Measurements from ENCODE around the gene CD86. TPM values are rescaled to one million over a fixed set of nuclear protein-coding genes. Genes with fewer than 3 reads are reported as not detected.
A peak's percentile ranks its signal among the peaks of the same experiment; 100 is the strongest.

CD86 gene, protein sequence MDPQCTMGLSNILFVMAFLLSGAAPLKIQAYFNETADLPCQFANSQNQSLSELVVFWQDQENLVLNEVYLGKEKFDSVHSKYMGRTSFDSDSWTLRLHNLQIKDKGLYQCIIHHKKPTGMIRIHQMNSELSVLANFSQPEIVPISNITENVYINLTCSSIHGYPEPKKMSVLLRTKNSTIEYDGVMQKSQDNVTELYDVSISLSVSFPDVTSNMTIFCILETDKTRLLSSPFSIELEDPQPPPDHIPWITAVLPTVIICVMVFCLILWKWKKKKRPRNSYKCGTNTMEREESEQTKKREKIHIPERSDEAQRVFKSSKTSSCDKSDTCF
- total RNA-seq: 1 to 10 TPM; 1.3 to 4.3 TPM
- 0 reads per million in 2 donors for total RNA-seq

DNA sequence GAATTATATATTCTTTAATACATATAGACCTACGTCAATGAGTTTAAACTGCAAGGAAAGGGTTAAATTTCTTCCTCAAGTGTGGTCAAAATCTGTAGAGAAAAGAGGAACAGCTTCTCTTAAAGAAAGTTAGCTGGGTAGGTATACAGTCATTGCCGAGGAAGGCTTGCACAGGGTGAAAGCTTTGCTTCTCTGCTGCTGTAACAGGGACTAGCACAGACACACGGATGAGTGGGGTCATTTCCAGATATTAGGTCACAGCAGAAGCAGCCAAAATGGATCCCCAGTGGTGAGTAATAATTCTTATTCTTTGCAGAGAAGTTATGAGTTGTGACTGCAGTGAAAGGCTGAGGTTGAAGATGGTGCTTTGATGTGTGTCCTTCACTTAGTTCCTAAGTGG is at the start of gene CD86:
Gene CD86, plus strand, starts transcription at position 148 of the 400 bp plus-strand sequence. Its CDS starts 128 bp downstream, at position 276.
- H3K36me3 Mint-ChIP-seq (ENCODE audit: low read depth): peaks cover 6% of the 10 kb centered on the region
- peak; percentile 50 for ATAC-seq
- H3K4me1 Mint-ChIP-seq: no peaks in the 10 kb centered on the region
- no peak within 1 kb of the TSS for H3K4me3 Mint-ChIP-seq
- H3K27ac Mint-ChIP-seq: no peak within 1 kb of the TSS
- H3K27me3 Mint-ChIP-seq: peaks cover 52% of the 10 kb centered on the region
- H3K9me3 ChIP-seq (ENCODE audit: control insufficient read depth, low read length, poor library complexity, severe bottlenecking): no peaks in the 10 kb centered on the region
- DNase-seq: no peak

- no peak for ATAC-seq
- DNase-seq: no peak
- Mint-ChIP-seq H3K4me3 (no peak overlapping the region), H3K4me1 (peaks cover 3% of the 10 kb centered on the region), H3K36me3 (ENCODE audit: low read depth) (peaks cover 6% of the 10 kb centered on the region), H3K27me3 (peaks cover 60% of the 10 kb centered on the region), H3K27ac (no peak overlapping the region)
- H3K9me3 ChIP-seq (ENCODE audit: control insufficient read depth, low read length, poor library complexity, severe bottlenecking): no peaks in the 10 kb centered on the region
Observed at GRCh38 chr3:122006267-122006666, 48.9 kb upstream of the CD86 start.

GRCh38 chr3:122008166-122008565 is 47.0 kb upstream of the CD86 start:
- no peak for ATAC-seq
- H3K36me3 Mint-ChIP-seq (ENCODE audit: low read depth): peaks cover 5% of the 10 kb centered on the region
- H3K9me3 ChIP-seq (ENCODE audit: control insufficient read depth, low read length, poor library complexity, severe bottlenecking): no peaks in the 10 kb centered on the region
- no peak for DNase-seq
- H3K4me1 Mint-ChIP-seq: peaks cover 3% of the 10 kb centered on the region
- no peak overlapping the region for H3K4me3 Mint-ChIP-seq
- no peak overlapping the region for H3K27ac Mint-ChIP-seq
- H3K27me3 Mint-ChIP-seq: peaks cover 50% of the 10 kb centered on the region

GRCh38 chr3:122010506-122010905 is 44.7 kb upstream of the CD86 start:
- peaks cover 3% of the 10 kb centered on the region for H3K4me1 Mint-ChIP-seq
- H3K9me3 ChIP-seq (ENCODE audit: control insufficient read depth, low read length, poor library complexity, severe bottlenecking): no peaks in the 10 kb centered on the region
- no peak overlapping the region for H3K4me3 Mint-ChIP-seq
- H3K27ac Mint-ChIP-seq: no peak overlapping the region
- peaks cover 5% of the 10 kb centered on the region for H3K36me3 Mint-ChIP-seq (ENCODE audit: low read depth)
- no peak for DNase-seq
- no peak for ATAC-seq
- peaks cover 28% of the 10 kb centered on the region for H3K27me3 Mint-ChIP-seq

DNA sequence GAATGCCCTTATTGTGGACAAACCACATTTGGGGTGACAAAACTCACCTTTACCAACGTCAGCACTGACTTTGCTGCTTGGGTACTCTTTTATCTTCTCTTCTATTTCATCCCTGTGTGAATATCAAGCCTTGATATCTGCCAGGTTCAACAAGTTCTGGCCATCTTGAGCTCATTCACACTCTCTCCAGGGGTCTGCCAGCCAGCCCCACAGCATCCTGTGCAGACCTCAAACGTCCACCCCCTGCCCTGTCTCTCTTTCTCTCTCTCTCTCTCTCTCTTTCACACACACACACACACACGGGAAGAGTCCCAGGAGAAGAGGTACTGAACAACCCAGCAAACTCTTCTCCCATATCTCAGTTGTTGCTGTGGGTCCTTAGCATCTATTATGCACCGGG is 43.8 kb upstream of the CD86 start:
- Mint-ChIP-seq H3K27ac (peak overlapping the region; percentile 56), H3K4me1 (peaks cover 3% of the 10 kb centered on the region), H3K27me3 (peaks cover 19% of the 10 kb centered on the region), H3K36me3 (ENCODE audit: low read depth) (peaks cover 5% of the 10 kb centered on the region), H3K4me3 (no peak overlapping the region)
- H3K9me3 ChIP-seq (ENCODE audit: control insufficient read depth, low read length, poor library complexity, severe bottlenecking): no peaks in the 10 kb centered on the region
- ATAC-seq: no peak
- DNase-seq: no peak

DNA sequence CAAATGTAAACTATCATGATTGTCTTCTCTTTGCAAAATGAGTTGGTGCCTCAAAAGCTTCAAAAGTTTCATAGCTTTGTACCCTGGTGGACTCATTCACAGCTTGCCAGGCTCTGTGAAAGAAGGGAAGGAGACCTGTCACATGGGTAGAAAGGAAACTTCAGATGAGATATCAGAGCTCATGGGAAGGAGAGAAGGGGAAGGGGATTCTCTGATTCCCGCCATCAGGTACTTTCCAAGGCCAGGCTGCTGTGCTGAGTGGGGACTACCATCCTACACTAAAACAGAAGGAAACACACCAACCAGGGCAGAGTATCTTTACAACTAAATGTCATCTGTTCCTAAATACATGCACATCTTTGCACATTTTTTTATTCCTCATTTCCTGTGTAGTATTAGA is 42.3 kb upstream of the CD86 start:
- no peak overlapping the region for H3K27ac Mint-ChIP-seq
- no peak overlapping the region for H3K4me3 Mint-ChIP-seq
- H3K4me1 Mint-ChIP-seq: peaks cover 3% of the 10 kb centered on the region
- peaks cover 17% of the 10 kb centered on the region for H3K27me3 Mint-ChIP-seq
- no peaks in the 10 kb centered on the region for H3K9me3 ChIP-seq (ENCODE audit: control insufficient read depth, low read length, poor library complexity, severe bottlenecking)
- peaks cover 5% of the 10 kb centered on the region for H3K36me3 Mint-ChIP-seq (ENCODE audit: low read depth)
- DNase-seq: no peak
- ATAC-seq: no peak

DNA sequence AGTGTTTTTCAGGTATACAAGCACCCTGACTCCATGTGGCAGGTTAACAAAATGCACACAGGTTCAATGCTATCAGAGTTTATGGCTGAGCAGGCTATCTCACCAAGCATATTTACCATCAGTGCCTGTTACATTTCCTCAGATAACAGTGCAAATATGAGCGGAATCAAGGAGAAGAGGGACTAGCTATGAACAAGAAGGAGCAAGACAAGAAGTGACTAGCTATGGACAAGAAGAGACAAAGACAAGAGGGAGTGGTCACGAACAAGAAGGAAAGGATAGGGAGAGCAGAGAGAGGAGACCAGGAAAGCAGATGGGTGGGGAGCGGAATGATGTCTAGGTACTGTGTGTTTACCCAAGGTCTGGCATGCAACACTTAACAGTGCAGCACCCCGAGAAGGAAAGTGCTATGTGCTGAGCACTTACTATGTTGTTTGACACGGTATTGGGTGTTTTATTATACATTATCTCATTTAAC is 41.7 kb upstream of the CD86 start:
- no peak for DNase-seq
- Mint-ChIP-seq H3K4me1 (peaks cover 3% of the 10 kb centered on the region), H3K36me3 (ENCODE audit: low read depth) (peaks cover 5% of the 10 kb centered on the region), H3K27me3 (peaks cover 22% of the 10 kb centered on the region), H3K4me3 (no peak overlapping the region), H3K27ac (no peak overlapping the region)
- H3K9me3 ChIP-seq (ENCODE audit: control insufficient read depth, low read length, poor library complexity, severe bottlenecking): no peaks in the 10 kb centered on the region
- ATAC-seq: no peak

GRCh38 chr3:122014741-122015140 is 40.4 kb upstream of the CD86 start:
- Mint-ChIP-seq H3K4me3 (no peak overlapping the region), H3K4me1 (peaks cover 3% of the 10 kb centered on the region), H3K27ac (no peak overlapping the region), H3K36me3 (ENCODE audit: low read depth) (peaks cover 4% of the 10 kb centered on the region), H3K27me3 (peaks cover 31% of the 10 kb centered on the region)
- ATAC-seq: peak; percentile 50
- DNase-seq: no peak
- H3K9me3 ChIP-seq (ENCODE audit: control insufficient read depth, low read length, poor library complexity, severe bottlenecking): no peaks in the 10 kb centered on the region

GRCh38 chr3:122019493-122019892 is 35.7 kb upstream of the CD86 start:
- no peak for ATAC-seq
- H3K27me3 Mint-ChIP-seq: peaks cover 46% of the 10 kb centered on the region

GRCh38 chr3:122021037-122021436 is 34.1 kb upstream of the CD86 start:
- DNase-seq (no peak), ATAC-seq (no peak)
- no peaks in the 10 kb centered on the region for H3K9me3 ChIP-seq (ENCODE audit: control insufficient read depth, low read length, poor library complexity, severe bottlenecking)
- H3K27ac Mint-ChIP-seq: no peak overlapping the region
- H3K27me3 Mint-ChIP-seq: peaks cover 46% of the 10 kb centered on the region
- H3K4me3 Mint-ChIP-seq: peak overlapping the region; percentile 5
- peaks cover 4% of the 10 kb centered on the region for H3K4me1 Mint-ChIP-seq
- peaks cover 4% of the 10 kb centered on the region for H3K36me3 Mint-ChIP-seq (ENCODE audit: low read depth)

More at GRCh38 chr3:122019493-122019892, 35.7 kb upstream of the CD86 start:
- peaks cover 4% of the 10 kb centered on the region for H3K4me1 Mint-ChIP-seq
- H3K36me3 Mint-ChIP-seq (ENCODE audit: low read depth): peaks cover 4% of the 10 kb centered on the region
- no peaks in the 10 kb centered on the region for H3K9me3 ChIP-seq (ENCODE audit: control insufficient read depth, low read length, poor library complexity, severe bottlenecking)
- no peak overlapping the region for H3K4me3 Mint-ChIP-seq
- no peak for DNase-seq
- no peak overlapping the region for H3K27ac Mint-ChIP-seq

DNA sequence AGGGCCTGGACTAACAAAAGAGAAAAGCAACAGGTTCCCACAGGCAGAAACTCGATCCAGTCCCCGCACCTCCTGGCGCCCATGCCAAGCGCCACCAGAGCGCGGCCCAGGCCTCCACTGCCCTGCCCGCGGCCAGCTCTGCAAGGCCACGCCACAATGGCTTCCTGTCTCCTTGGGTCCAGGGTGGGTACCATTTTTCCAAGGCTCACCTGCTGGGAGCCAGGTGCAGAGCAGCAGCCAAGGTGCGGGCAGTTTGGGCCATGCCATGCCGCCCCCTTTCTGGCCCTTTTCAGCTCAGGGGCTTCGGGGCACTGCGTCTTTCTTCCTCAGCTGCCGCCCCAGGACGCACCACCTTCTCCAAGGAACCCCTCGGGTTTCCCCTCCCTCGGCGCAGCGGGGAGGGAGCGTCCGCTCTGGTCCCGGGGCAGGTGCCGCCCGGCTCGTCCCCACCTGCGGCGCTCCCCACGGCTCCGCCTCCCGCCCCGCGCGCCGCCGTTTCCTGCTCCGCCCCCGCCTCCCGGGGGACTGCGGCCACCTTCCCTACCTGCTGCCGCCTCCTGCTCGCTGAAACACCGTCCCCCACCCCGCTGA is 33.3 kb upstream of the CD86 start, which contains the start of gene ILDR1:
Gene ILDR1, minus strand, starts transcription at position 437 of the 591 bp plus-strand sequence. Its CDS starts 170 bp downstream, at position 267.
- DNase-seq: no peak
- H3K4me1 Mint-ChIP-seq: peaks cover 4% of the 10 kb centered on the region
- no peak within 1 kb of the TSS for H3K27ac Mint-ChIP-seq
- H3K27me3 Mint-ChIP-seq: peaks cover 46% of the 10 kb centered on the region
- H3K4me3 Mint-ChIP-seq: peak within 1 kb of the TSS; percentile 88
- H3K36me3 Mint-ChIP-seq (ENCODE audit: low read depth): peaks cover 4% of the 10 kb centered on the region
- ATAC-seq: peak; percentile 55
- no peaks in the 10 kb centered on the region for H3K9me3 ChIP-seq (ENCODE audit: control insufficient read depth, low read length, poor library complexity, severe bottlenecking)

DNA sequence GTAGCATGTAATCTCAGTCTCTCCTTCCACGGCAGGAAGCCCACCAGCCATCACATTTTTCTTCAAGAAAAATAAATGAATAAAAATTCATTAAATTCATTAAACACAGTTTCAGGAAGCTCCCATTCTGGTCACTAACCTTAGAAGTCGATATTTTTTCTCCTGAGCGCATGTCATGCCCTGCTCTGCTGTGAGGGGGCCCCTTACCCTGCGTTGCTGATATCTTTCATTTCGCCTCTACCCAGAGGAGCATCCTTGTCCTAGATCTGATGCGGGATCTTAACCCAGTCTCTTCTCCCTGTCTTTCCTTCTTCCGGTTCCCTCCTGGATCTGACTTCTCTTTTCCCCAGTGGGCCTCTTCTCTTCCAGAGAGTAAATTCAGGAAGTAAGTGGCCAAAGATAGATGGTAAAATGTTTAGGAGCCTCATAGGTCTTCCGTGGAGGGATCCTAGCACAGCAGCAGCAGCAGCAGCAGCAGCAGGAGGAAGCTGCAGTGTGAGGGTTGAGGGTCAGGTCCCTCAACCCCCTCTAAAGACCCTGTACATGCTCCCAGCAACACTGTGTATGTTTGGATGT is 31.7 kb upstream of the CD86 start:
- Mint-ChIP-seq H3K36me3 (ENCODE audit: low read depth) (peaks cover 4% of the 10 kb centered on the region), H3K4me1 (peaks cover 4% of the 10 kb centered on the region), H3K27me3 (peaks cover 38% of the 10 kb centered on the region), H3K4me3 (no peak overlapping the region), H3K27ac (no peak overlapping the region)
- no peak for ATAC-seq
- no peak for DNase-seq
- no peaks in the 10 kb centered on the region for H3K9me3 ChIP-seq (ENCODE audit: control insufficient read depth, low read length, poor library complexity, severe bottlenecking)

- Mint-ChIP-seq H3K27me3 (peaks cover 24% of the 10 kb centered on the region), H3K4me1 (peaks cover 4% of the 10 kb centered on the region), H3K27ac (no peak overlapping the region), H3K4me3 (no peak overlapping the region), H3K36me3 (ENCODE audit: low read depth) (peaks cover 4% of the 10 kb centered on the region)
- no peak for DNase-seq
- no peak for ATAC-seq
- H3K9me3 ChIP-seq (ENCODE audit: control insufficient read depth, low read length, poor library complexity, severe bottlenecking): no peaks in the 10 kb centered on the region
Observed at GRCh38 chr3:122024800-122025199, 30.4 kb upstream of the CD86 start.

All from T-helper 17 cell (primary cell).